ENCODE results near the gene ITPRIPL2. TPM values are rescaled to one million over a fixed set of nuclear protein-coding genes. Genes with fewer than 3 reads are reported as not detected.

Gene ITPRIPL2
- total and polyA plus RNA-seq, 2 of the 13 experiments (the other 11 are each of a cell fraction or from before 2014, with no cell fraction given): 5.9 to 12.6 TPM

DNA sequence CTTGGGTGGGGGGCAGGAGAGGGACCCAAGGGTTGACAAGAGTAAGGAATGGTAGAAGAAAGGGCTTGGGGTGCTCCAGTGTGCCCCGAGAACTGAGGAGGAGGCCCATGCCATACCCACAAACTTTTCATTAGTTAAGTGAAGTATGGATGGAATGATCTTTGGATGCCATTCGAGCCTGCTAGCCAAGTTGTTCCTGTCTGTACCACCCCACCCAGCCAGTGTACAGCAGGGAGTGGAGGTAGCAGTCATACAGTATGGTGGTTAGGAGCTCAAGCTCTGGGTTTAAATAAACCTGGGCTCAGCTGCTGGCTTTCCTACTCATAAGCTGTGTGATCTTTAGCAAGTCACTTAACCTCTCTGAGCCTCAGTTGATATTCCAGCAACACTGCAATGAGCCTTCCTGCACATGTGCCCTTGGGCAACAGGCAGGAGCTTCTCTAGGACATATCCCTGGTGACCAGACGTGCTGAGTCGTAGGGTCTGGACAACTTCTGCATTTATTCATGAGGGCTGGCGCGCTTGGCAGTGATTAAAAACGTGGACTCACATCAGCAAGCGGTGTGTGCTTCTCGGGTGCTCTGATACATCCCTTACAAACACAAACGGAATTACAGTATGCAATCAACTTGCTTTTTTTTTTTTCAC lies 22.9 kb downstream of the ITPRIPL2 start (continued):
- TF ChIP-seq, protein P1, sequence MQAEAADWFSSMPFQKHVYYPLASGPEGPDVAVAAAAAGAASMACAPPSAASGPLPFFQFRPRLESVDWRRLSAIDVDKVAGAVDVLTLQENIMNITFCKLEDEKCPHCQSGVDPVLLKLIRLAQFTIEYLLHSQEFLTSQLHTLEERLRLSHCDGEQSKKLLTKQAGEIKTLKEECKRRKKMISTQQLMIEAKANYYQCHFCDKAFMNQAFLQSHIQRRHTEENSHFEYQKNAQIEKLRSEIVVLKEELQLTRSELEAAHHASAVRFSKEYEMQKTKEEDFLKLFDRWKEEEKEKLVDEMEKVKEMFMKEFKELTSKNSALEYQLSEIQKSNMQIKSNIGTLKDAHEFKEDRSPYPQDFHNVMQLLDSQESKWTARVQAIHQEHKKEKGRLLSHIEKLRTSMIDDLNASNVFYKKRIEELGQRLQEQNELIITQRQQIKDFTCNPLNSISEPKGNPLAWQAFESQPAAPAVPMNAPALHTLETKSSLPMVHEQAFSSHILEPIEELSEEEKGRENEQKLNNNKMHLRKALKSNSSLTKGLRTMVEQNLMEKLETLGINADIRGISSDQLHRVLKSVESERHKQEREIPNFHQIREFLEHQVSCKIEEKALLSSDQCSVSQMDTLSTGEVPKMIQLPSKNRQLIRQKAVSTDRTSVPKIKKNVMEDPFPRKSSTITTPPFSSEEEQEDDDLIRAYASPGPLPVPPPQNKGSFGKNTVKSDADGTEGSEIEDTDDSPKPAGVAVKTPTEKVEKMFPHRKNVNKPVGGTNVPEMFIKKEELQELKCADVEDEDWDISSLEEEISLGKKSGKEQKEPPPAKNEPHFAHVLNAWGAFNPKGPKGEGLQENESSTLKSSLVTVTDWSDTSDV (CRISPR knock-in tag; IDR thresholded peaks at IDR 0.05): no peak
- no peak for TF ChIP-seq ZNF652 (CRISPR knock-in tag; IDR thresholded peaks at IDR 0.05; ENCODE audit: borderline replicate concordance, low read depth)

DNA sequence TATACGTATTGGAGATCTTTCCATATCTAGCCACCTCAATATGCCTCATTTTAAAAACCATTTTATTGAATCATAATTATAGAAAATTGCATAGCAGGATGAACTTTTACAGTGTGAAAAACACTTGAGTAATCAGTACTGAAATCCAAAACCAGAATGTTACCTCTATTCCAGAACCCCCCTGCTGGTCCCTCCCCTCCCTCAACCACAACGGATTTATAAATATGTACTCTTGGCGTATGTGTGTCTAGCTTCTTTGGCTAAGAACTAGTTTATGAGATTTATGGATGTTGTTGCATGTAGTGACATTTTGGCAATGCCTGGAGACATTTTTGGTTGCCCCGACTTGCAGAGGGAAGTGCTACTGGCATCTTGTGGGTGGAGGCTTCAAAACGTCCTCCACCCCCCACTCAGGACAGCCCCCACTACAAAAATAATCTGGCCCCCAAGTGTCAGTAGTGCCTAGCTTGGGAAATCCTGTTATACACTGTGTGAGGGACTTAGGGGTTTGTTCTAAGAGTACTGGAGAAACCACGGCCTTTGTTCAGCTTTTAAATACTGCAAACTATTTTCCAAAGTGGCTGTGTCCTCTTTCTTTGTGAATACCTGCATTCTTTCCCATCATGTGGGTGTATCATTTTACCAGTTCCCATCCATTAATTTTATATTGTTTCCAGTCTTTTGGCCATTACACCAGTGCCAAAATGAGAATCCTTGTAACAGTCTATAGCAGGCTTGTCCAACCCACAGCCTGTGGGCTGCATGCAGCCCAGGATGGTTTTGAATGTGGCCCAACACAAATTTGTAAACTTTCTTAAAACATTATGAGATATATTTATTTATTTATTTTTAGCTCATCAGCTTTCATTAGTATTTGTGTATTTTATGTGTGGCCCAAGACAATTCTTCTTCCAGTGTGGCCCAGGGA lies 23.7 kb downstream of the ITPRIPL2 start:
- H3K27ac ChIP-seq (ENCODE audit: extremely low read length, insufficient read depth, low read length): no peak overlapping the region
- ATAC-seq: no peak
- peaks cover 12% of the 10 kb centered on the region for H3K4me1 ChIP-seq (ENCODE audit: insufficient read depth, low read length)
- FAIRE-seq: no peak
- intact Hi-C loops (cut with micrococcal nuclease; ENCODE audit: unreplicated experiment): no loop called here
- no peak overlapping the region for H2AFZ ChIP-seq (ENCODE audit: low read length)
- no peaks in the 10 kb centered on the region for H3K36me3 ChIP-seq (replicated peaks in 1 of 2; ENCODE audit: control insufficient read depth in 1 of 2, insufficient read depth in 2 of 2, low read length in 2 of 2)
- peaks cover 0 to 35% of the 10 kb centered on the region in 2 experiments; a peak in 4 of 5 replicates for H3K27me3 ChIP-seq (ENCODE audit: control insufficient read depth in 1 of 2, insufficient read depth in 2 of 2, low read length in 2 of 2)
- DNase-seq (ENCODE audit: low spot score): no peak
- H3K9me3 ChIP-seq (ENCODE audit: low read length): no peaks in the 10 kb centered on the region
- POLR2A ChIA-PET: no interaction called here
- 15% methylated on average over 6 of the region's 6 CpGs for WGBS (ENCODE audit: low lambda C conversion rate)
- no TSS peak for BruUV-seq (replicated peaks)
- H4K20me1 ChIP-seq (ENCODE audit: insufficient read depth, low read length): no peaks in the 10 kb centered on the region
- no peak overlapping the region for H3K9ac ChIP-seq (ENCODE audit: insufficient read depth, low read depth, low read length)
- H3K4me3 ChIP-seq (replicated peaks in 1 of 3; ENCODE audit: insufficient read depth in 1 of 3, low read depth in 2 of 3, low read length in 3 of 3): no peak overlapping the region
- H3K79me2 ChIP-seq (ENCODE audit: insufficient read depth, low read length): no peaks in the 10 kb centered on the region
- in situ Hi-C loops (cut with HindIII; ENCODE audit: extremely low pct_ligation_motif_present, low pct_unique_long_range_greater_than_20kb): no loop called here
- H3K4me2 ChIP-seq (ENCODE audit: low read depth, low read length): no peak overlapping the region
- CTCF ChIA-PET (ENCODE audit: low intra/inter-chr PET ratio, low total read pairs): no interaction called here
- TF ChIP-seq RBAK (CRISPR knock-in tag; IDR thresholded peaks at IDR 0.05) (no peak), GATA4 (IDR thresholded peaks at IDR 0.05; ENCODE audit: borderline replicate concordance, low read depth) (no peak), ZNF780A (CRISPR knock-in tag; IDR thresholded peaks at IDR 0.05) (no peak), ZNF670 (CRISPR knock-in tag; IDR thresholded peaks at IDR 0.05; ENCODE audit: borderline replicate concordance) (no peak), MED1 (CRISPR knock-in tag; IDR thresholded peaks at IDR 0.05) (no peak), ZNF674 (CRISPR knock-in tag; IDR thresholded peaks at IDR 0.05; ENCODE audit: low read depth) (no peak), DNMT3B (CRISPR knock-in tag; conservative IDR thresholded peaks at IDR 0.05) (no peak), RORA (CRISPR knock-in tag; IDR thresholded peaks at IDR 0.05) (no peak), FOXO1 (CRISPR knock-in tag; IDR thresholded peaks at IDR 0.05) (no peak), SMAD3 (CRISPR knock-in tag; IDR thresholded peaks at IDR 0.05) (no peak), NFYB (CRISPR knock-in tag; IDR thresholded peaks at IDR 0.05) (no peak)
- TF ChIP-seq, protein P2, sequence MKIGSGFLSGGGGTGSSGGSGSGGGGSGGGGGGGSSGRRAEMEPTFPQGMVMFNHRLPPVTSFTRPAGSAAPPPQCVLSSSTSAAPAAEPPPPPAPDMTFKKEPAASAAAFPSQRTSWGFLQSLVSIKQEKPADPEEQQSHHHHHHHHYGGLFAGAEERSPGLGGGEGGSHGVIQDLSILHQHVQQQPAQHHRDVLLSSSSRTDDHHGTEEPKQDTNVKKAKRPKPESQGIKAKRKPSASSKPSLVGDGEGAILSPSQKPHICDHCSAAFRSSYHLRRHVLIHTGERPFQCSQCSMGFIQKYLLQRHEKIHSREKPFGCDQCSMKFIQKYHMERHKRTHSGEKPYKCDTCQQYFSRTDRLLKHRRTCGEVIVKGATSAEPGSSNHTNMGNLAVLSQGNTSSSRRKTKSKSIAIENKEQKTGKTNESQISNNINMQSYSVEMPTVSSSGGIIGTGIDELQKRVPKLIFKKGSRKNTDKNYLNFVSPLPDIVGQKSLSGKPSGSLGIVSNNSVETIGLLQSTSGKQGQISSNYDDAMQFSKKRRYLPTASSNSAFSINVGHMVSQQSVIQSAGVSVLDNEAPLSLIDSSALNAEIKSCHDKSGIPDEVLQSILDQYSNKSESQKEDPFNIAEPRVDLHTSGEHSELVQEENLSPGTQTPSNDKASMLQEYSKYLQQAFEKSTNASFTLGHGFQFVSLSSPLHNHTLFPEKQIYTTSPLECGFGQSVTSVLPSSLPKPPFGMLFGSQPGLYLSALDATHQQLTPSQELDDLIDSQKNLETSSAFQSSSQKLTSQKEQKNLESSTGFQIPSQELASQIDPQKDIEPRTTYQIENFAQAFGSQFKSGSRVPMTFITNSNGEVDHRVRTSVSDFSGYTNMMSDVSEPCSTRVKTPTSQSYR (CRISPR knock-in tag; IDR thresholded peaks at IDR 0.05; ENCODE audit: borderline replicate concordance): no peak
- TF ChIP-seq, protein P3, sequence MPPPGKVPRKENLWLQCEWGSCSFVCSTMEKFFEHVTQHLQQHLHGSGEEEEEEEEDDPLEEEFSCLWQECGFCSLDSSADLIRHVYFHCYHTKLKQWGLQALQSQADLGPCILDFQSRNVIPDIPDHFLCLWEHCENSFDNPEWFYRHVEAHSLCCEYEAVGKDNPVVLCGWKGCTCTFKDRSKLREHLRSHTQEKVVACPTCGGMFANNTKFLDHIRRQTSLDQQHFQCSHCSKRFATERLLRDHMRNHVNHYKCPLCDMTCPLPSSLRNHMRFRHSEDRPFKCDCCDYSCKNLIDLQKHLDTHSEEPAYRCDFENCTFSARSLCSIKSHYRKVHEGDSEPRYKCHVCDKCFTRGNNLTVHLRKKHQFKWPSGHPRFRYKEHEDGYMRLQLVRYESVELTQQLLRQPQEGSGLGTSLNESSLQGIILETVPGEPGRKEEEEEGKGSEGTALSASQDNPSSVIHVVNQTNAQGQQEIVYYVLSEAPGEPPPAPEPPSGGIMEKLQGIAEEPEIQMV (CRISPR knock-in tag; IDR thresholded peaks at IDR 0.05; ENCODE audit: low read depth): no peak

Measured in HepG2 (cell line).